ENCODE results near the gene AIPL1. TPM values are rescaled to one million over a fixed set of nuclear protein-coding genes. Genes with fewer than 3 reads are reported as not detected.

Gene AIPL1
- total and polyA plus RNA-seq, 2 experiments from 2014 or later: 0.17 to 0.24 TPM

DNA sequence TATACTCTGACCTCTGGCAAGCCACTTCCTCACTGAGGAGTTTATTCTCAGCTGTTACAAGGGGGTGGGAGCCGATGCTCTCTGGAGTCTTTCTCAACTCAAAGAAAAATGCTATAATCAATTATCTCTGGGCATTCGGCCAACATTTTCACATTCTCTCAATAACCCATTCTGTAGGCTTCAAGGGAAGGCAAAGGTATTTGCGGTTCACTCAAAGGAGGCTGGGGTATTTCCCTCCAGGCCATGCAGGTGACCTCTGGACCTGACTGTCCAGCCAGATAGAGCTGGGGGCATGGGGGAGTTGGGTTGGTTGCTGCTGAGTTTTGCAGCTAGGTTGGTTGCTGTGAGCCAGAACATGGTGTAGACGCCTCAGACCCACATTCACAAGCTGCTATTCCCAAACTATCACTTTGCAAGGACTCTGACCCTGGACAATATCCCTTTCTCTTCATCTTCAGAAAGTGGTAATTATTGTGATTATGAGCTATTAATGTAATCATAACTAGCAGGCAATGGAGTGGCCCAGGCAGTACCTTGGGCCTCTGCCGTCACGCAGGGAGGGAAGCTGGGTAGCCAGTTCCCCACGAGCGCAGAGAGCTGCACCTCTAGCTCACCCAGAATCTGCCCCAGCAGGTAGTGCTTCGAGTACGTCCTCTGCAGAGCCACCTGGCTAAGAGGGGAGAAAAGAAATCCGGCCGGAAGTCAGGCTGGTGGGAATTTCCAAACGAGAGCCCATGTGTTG is 42.1 kb downstream of the AIPL1 start (continued):
- TF ChIP-seq, protein P1, sequence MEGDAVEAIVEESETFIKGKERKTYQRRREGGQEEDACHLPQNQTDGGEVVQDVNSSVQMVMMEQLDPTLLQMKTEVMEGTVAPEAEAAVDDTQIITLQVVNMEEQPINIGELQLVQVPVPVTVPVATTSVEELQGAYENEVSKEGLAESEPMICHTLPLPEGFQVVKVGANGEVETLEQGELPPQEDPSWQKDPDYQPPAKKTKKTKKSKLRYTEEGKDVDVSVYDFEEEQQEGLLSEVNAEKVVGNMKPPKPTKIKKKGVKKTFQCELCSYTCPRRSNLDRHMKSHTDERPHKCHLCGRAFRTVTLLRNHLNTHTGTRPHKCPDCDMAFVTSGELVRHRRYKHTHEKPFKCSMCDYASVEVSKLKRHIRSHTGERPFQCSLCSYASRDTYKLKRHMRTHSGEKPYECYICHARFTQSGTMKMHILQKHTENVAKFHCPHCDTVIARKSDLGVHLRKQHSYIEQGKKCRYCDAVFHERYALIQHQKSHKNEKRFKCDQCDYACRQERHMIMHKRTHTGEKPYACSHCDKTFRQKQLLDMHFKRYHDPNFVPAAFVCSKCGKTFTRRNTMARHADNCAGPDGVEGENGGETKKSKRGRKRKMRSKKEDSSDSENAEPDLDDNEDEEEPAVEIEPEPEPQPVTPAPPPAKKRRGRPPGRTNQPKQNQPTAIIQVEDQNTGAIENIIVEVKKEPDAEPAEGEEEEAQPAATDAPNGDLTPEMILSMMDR (conservative IDR thresholded peaks at IDR 0.05; ENCODE audit: low read depth in 2 of 2): no peak
- TF ChIP-seq CREB1 (CRISPR knock-in tag; IDR thresholded peaks at IDR 0.05; ENCODE audit: low read depth) (no peak), STAT1 (IDR thresholded peaks at IDR 0.05; ENCODE audit: unreplicated experiment) (no peak), ZNF331 (CRISPR knock-in tag; IDR thresholded peaks at IDR 0.05; ENCODE audit: low read depth) (no peak), POLR2AphosphoS5 (IDR thresholded peaks at IDR 0.05; ENCODE audit: low read depth) (no peak), ZNF114 (CRISPR knock-in tag; IDR thresholded peaks at IDR 0.05) (no peak), NANOG (IDR thresholded peaks at IDR 0.05; ENCODE audit: borderline replicate concordance) (no peak), JUNB (IDR thresholded peaks at IDR 0.05; ENCODE audit: unreplicated experiment) (no peak)
- TF ChIP-seq, protein P2, sequence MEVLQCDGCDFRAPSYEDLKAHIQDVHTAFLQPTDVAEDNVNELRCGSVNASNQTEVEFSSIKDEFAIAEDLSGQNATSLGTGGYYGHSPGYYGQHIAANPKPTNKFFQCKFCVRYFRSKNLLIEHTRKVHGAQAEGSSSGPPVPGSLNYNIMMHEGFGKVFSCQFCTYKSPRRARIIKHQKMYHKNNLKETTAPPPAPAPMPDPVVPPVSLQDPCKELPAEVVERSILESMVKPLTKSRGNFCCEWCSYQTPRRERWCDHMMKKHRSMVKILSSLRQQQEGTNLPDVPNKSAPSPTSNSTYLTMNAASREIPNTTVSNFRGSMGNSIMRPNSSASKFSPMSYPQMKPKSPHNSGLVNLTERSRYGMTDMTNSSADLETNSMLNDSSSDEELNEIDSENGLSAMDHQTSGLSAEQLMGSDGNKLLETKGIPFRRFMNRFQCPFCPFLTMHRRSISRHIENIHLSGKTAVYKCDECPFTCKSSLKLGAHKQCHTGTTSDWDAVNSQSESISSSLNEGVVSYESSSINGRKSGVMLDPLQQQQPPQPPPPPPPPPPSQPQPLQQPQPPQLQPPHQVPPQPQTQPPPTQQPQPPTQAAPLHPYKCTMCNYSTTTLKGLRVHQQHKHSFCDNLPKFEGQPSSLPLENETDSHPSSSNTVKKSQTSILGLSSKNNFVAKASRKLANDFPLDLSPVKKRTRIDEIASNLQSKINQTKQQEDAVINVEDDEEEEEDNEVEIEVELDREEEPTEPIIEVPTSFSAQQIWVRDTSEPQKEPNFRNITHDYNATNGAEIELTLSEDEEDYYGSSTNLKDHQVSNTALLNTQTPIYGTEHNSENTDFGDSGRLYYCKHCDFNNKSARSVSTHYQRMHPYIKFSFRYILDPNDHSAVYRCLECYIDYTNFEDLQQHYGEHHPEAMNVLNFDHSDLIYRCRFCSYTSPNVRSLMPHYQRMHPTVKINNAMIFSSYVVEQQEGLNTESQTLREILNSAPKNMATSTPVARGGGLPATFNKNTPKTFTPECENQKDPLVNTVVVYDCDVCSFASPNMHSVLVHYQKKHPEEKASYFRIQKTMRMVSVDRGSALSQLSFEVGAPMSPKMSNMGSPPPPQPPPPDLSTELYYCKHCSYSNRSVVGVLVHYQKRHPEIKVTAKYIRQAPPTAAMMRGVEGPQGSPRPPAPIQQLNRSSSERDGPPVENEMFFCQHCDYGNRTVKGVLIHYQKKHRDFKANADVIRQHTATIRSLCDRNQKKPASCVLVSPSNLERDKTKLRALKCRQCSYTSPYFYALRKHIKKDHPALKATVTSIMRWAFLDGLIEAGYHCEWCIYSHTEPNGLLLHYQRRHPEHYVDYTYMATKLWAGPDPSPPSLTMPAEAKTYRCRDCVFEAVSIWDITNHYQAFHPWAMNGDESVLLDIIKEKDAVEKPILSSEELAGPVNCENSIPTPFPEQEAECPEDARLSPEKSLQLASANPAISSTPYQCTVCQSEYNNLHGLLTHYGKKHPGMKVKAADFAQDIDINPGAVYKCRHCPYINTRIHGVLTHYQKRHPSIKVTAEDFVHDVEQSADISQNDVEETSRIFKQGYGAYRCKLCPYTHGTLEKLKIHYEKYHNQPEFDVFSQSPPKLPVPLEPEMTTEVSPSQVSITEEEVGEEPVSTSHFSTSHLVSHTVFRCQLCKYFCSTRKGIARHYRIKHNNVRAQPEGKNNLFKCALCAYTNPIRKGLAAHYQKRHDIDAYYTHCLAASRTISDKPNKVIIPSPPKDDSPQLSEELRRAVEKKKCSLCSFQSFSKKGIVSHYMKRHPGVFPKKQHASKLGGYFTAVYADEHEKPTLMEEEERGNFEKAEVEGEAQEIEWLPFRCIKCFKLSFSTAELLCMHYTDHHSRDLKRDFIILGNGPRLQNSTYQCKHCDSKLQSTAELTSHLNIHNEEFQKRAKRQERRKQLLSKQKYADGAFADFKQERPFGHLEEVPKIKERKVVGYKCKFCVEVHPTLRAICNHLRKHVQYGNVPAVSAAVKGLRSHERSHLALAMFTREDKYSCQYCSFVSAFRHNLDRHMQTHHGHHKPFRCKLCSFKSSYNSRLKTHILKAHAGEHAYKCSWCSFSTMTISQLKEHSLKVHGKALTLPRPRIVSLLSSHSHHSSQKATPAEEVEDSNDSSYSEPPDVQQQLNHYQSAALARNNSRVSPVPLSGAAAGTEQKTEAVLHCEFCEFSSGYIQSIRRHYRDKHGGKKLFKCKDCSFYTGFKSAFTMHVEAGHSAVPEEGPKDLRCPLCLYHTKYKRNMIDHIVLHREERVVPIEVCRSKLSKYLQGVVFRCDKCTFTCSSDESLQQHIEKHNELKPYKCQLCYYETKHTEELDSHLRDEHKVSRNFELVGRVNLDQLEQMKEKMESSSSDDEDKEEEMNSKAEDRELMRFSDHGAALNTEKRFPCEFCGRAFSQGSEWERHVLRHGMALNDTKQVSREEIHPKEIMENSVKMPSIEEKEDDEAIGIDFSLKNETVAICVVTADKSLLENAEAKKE (CRISPR knock-in tag; IDR thresholded peaks at IDR 0.05): no peak
